Activated T-cell treated with anti-CD3 and anti-CD28 coated beads for 4 hours (primary cell): ENCODE results near the gene ANO9.
"Not testable (repeated sequence)": the region's sequence is repeated elsewhere in the genome, so short reads cannot be mapped to it uniquely, and the experiment has no call there.

Source experiments
- DNase-seq: peaks from one replicate; pipeline ENCODE4 v3.0.0-alpha.2; 2020

ANO9 gene

DNA sequence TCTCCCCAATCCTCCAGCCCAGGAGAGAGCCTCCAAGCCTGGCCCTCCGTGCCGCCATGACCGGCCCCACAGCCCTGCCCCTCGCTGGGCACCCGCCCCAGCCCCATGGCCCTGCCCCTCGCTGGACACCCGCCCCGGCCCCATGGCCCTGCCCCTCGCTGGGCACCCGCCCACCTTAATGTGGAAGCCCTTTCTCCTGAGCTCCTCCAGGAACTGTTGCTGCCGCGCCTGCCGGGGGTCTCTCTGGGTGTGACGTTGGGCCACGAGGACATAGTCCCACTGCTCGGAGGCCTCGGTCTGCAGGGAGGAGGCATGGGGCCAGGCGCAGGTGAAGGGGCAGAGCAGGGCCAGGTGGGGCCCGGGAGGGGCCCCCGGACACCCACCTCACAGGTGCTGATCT lies 8.2 kb downstream of the ANO9 start:
- no peak for DNase-seq

GRCh38 chr11:433111-433510 lies 8.7 kb downstream of the ANO9 start:
- no peak for DNase-seq

DNA sequence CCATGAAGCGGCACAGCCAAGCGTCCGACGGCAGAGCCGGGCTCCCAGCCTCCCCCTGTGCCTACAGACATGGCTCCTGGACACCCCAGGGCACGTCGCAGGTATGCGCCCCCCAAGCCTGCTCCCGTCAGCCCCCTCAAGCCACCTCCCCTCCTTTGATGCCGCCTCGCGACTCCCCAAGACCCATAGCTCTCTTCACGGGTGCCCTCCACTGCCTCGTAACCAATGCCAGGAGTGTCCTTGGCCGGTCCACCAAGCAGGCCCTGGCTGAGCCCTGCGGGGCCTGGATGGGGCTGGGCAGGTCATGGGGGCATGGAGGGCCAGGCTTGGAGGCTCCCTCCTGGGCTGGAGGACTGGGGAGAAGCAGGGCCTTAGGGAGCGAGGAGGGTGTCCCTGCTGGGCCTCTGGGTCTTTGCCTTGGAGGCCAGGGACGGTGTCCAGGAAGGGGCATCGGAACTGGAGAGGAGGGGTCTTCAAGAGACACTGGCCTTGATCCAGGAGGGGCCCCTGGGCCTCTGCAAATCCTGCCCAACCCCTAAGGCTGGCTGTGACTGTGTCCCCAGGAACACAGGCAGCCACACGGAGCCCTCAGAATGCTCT lies 9.2 kb downstream of the ANO9 start:
- DNase-seq = no peak

DNA sequence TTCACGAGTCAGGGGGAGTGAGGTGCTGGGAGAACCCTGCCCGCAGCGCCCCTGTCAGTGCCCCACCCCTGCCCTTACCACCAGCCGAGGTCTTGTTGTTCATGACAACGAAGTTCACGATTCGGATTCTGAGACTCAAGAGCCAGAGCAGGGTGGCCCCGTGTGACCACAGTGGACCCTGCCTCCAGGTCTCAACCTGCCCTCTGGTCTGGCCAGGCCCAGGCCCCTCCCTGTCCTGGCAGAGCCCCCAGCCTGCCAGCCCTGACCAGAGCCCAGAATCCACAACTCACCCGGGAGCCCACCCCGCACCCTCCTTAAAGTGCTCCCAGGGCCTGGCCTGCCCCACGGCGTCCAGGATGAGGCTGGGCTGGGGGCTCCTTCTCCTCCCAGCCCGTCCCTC lies 9.9 kb downstream of the ANO9 start:
- DNase-seq = no peak

DNA sequence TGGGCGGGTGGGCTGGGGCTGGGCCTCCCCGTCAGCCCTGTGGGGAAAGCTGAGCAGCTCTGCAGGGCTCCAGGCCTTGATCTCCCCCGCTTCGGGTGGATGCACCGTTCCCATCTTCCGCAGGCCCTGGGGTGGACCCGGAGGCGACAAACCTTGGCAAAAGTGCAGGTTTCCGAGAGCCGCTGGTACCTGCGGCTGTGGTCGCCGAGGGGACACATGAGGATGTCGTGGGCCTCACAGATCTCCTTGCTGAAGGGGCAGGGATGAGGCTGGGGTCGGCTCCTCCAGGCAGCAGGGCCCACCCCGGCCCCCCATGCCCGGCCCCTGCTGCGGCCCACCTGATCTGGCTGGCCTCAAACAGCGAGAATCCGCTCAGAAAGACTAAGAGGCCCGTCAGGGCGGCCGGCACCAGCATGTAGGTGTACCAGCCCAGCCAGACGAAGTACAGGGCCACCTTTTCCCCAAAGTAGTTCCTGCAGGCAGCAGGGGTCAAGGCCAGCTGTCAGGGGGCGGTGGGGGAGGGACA lies 11.8 kb downstream of the ANO9 start:
- DNase-seq = no peak

- no peak for DNase-seq
Observed at GRCh38 chr11:429391-429790, 12.4 kb downstream of the ANO9 start.

GRCh38 chr11:428295-428694 lies 13.5 kb downstream of the ANO9 start:
- no peak for DNase-seq

GRCh38 chr11:426851-427250 lies 15.0 kb downstream of the ANO9 start:
- DNase-seq = no peak

DNA sequence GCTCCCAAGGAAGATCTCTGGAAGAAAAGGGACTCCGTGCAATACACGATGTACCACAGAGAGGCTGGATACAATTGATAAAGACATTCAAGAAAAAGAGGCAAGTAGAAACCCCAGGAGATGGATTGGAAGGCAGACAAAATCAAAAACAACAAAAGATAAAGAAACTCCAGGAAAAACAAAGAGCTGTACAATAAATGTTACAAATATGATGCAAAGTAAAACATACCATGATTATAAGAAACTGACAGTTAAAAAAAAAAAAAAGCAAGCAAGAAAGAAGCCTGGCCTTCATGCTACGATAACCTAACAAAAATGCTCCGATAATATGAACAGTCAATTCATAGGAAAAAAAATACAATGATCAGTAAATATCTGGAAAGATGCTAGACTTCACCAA lies 16.5 kb downstream of the ANO9 start:
- DNase-seq = no peak

GRCh38 chr11:424766-425165 lies 17.0 kb downstream of the ANO9 start:
- not testable (repeated sequence) for DNase-seq

DNA sequence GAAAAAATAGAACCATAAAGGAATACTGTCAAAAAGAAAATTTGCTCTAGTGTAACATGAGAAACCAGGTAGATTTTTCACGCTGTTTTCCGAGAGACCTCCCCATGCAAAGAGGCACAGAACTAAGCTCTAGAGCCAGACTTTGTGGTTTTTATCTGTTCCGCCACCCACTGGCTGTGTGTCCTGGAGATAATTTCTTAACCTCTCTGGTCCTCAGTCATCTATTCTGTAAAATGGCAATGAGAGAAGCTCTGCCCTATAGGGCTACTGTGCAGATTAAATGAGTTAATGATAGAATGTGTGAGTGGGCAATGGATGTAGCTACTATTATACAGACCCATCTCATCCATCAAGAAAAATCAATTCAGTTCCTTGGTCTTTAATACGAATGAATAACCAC lies 17.6 kb downstream of the ANO9 start:
- no peak for DNase-seq

DNA sequence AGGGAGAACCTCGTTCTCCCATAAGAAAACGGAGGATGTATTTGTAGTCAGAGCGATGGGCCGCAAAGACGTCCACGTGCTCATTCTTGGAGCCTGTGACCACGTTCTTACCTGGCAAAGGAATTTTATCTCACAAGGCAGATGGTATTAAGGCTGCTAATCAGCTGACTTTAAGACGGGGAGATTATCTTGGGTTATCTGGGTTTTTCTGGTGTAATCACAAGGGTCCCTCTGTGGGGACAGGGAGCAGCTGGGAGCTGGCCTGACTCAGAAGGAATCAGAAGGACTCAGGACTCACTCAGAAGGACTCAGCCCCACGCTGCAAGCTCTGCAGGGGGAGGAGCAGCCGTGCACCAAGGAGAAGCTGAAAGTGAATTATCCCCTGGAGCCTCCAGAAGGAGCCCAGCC lies 19.6 kb downstream of the ANO9 start:
- DNase-seq = no peak

- no peak for DNase-seq
Observed at GRCh38 chr11:420911-421321, 20.9 kb downstream of the ANO9 start.

- no peak for DNase-seq
Observed at GRCh38 chr11:420054-420910, 21.5 kb downstream of the ANO9 start.

DNA sequence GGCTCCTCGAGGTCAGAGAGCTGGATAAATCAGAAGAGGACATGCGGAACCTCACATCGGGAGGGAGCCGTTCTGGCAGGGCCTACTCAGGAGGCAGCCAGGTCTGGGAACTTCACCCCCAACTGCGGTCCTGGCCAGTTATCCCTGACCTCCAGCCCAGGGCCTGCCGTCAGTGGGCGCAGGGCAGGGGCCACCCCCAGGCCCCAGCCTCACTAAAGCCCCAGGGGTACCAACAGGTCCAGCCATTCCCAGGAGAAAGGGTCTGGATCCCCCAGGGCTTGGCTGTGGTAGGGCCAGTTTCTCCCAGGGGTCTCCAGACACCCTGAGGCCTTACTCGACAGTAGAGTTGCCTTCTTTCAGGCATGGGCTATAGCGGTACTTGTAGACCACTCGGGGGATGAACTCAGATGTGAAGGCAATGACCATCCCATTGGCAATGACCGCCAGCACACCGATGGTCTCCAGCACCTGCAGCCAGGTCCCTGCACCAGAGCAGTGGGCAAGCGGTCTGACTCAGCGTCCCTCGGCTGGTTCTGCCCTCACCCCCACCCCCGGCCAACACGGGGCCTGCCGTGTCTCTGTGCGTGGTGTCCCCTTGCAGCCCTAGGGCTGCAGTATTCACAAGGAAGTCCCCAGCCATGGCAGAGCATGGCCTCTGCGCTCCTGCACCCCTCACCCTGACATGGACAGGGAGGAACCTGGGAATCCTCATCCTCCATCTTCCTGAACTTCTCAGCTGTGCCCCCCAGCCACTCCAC lies 22.4 kb downstream of the ANO9 start:
- no peak for DNase-seq

- DNase-seq = no peak
Observed at GRCh38 chr11:418343-419247, 23.2 kb downstream of the ANO9 start.

DNA sequence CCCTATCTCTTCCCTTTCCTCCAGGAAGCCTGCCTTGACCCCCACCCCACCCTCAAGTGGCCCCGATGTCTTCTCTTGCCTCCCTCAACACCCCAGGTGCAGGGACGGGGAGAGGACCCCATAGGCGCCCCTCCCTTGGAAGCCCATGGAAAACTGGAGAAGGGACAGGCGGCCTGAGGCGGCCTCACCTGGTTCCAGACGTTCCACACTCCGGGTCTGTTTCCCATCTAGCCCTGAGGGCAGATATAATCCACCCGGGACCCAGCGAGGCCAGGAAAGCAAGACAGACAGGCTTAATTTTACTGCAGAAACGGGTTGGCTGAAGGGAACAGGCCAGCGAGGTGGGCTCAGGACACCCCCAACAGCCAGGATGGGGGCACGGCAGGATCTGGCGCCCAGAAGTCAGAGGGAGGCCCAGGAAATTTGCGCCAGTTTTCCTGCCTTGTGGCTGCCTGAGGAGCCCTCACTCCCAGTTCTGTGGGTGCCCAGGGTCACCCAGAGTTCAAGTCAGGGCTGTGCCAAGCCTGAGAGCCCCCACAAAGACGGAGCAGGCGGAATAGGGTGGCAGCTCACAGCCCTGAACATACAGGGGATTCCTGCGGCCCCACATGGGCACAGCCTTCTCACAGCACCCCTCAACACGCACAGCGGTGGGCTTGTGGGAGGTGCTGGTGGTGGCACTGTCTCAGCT lies 24.0 kb downstream of the ANO9 start:
- DNase-seq = no peak

- DNase-seq = no peak
Observed at GRCh38 chr11:416757-417621, 24.8 kb downstream of the ANO9 start.

GRCh38 chr11:416051-416756 lies 25.6 kb downstream of the ANO9 start:
- no peak for DNase-seq

DNA sequence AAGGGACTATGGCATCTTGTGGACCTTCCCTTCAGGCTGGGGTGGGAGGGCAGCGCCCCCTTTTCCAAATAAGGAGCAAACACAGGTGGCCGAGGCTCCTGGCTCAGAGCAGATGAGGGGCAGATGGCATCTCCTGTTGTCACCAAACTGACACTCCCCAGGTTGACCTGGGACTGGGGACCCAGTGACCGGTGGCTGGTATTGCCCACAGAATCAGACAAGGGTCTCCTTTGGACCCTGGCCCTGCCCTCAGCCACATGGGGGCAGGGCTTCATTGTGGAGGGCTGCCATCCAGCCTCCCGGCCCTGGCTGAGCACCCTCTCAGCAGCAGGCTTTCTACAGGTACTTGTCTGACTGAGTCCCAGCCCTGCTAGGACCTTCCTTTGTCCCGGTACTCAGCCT lies 26.2 kb downstream of the ANO9 start:
- no peak for DNase-seq
